NCI-H1436 treated with DMSO at 0.1 percent for 48 hours (cell line): Measurements from ENCODE around the gene PTER.

ENCODE experiments used
- DNase-seq: peaks from one replicate; lab custom pipeline; 2025; lab: John Stamatoyannopoulos, UW

Gene PTER

DNA sequence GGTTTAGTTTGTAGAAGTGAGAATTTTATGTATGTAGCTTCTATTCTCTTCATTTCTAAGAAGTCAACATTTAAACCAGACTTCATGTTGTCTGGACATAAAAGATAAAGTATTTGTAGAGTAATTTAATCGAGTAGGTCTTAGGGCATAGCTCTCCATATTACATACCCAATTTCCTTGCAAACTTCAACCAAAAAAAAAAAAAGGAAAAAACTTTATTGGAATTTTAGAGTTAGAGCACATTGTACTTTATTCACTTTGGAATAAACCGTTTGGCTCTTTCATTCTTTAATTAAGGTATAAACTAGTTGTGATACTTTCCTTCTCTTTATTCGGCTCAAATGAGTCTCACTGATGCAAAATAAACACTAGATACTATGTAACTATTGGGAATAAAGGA is 36.0 kb downstream of the PTER start:
- no peak for DNase-seq

DNA sequence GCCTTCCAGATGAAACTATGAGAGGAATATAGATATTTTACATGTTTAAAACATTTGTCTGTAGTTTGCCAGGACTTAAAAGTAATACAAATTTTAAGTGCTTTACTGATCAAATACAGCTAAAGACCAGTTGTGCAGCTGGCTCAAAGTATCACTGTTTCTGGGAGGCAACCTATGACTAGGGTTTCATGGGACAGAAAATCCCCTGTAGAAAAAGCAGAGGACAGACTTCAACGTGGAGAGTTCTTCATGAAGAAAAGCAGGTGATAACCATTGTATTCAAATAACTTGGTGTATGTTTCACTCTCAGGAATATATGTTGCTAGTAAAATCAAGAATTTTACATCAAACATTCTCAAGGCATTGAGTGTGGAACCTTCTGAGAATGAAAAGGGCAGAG is 40.9 kb downstream of the PTER start:
- DNase-seq = no peak

DNA sequence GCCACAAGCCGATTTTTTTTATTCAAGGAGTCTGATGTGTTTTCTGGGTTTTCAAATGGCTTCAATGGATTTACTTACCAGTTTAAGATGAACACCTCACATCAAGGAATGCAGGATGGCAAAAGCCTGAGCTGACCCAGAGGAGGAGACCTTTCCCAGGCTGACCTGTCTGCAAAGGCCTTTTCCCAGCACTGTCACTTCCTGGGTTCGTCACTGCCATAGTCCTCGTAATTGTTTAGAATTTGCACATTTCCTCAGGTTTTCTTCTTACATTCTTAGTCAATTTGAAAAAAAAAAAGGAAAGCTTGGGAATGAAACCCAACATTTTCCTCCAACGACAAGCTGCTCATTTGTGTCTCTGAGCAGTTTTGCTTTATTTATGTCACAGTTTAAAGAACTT is 42.0 kb downstream of the PTER start:
- DNase-seq = no peak

DNA sequence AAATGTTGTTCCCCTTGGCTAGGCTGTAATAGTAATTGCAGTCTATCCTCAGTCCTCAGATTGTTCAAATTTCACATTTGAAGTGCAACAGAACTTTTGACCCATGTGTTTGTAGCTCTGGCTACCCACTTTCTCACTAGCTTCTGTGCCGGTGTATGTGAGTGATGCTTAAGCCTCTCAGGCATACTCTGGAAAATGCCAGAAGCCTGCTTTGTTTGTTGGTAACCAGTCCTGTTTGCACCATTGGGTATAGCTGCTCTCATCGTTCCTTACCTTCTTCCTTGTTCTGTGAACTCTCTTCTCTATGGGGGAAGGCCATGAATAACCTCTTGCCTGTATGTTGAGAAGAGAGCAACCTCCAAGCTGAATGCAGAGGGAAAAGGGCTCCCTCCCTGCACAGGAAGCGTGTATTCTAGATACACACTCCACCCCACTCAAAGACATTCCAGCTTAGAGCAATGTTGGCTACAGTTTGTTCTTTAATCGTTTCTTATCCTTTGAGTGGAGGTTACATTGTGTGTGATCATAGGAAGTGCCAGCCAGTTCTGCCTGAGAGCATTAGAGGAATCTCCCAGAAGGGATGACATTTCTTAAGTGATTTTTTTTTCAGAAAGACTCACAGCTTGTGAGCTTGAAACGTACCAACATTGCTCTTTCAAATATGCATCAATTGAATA is 44.4 kb downstream of the PTER start:
- DNase-seq = no peak

- DNase-seq = no peak
Measured at GRCh38 chr10:16483241-16483917, 46.6 kb downstream of the PTER start.

- no peak for DNase-seq
Measured at GRCh38 chr10:16490511-16490910, 53.7 kb downstream of the PTER start.

DNA sequence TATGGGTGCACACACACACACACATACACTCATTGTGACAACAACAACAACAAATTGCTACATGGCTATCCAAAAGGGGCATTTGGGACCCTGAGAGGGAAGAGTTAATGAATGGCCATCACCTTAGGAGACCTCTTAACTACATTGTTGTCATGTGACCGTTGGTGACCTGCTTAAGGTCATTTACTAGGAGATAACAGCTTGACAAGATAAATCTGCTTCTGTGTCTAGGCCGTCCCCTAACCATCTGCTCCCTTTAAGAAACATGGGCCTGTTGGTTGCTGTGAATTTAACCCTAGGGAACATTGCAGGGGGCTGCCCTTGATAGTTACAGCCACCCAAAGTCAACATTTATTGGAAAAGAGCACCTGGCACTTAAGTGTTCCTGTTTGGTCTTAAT is 55.1 kb downstream of the PTER start:
- DNase-seq = peak; percentile 52

DNA sequence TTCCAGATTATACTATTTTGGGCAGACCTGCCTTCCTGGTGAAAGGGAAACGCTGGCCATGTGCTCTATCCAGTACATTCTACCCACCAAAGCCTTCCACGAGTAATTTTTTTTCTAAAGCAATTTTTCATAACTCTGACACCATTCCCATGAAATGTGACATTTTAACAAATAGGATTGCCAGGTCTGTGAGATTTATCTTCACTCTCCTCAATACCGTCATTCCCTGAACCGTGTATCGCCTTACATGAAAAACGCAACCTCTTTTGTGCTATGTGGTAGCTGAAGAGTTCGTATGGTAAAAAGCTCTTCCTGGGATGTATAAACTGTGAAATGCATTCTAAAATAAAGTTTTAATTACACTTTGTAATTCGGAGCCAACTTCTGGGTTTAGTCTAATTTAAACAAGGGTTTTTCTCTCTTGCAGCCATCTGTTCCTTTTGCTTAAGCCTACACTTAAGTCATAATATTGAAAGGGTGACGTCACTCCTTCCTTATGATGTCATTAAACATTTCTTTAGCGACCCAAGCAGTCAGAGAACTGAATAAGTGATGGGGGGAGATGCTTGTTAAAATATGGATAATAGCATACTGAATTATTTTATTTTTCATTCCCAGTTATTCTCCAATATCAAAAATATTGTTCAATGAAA is 57.2 kb downstream of the PTER start:
- no peak for DNase-seq

DNA sequence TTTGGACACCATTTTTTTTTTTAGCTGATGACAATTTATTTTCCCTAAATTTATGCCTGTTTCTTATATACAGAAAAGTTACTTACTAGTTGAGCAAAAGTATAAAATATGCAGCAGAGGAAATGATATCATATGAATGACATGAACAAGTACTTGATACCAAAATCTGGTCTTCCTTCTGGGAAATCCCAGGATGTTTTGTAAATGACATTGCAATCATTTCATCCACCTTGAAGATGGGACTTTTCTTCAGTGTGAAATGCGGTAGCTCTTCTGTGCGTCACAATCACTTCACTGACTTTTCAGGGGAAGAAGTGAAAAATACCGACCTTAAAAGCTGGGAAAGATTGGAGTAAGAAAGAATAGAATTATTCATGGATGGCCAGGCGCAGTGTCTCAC is 61.1 kb downstream of the PTER start:
- no peak for DNase-seq

DNA sequence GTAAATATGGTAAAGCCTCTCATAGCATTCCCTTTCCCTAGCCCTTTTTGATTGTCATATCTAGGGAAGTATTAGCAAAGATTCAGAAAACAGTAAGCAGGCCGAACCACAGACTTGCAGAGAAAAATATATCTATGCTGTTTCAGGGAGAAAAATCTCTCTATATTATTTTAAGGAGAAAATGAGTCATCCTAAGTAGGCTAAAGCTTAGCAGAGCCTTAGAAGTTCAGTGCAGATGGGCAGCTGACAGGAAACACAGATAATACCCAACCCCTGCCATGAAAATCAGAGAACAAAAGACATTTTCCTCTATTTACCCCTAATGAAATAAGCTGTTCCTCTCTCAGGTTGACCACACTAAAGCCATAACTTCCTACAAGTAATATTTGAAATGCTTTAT is 68.4 kb downstream of the PTER start:
- no peak for DNase-seq

DNA sequence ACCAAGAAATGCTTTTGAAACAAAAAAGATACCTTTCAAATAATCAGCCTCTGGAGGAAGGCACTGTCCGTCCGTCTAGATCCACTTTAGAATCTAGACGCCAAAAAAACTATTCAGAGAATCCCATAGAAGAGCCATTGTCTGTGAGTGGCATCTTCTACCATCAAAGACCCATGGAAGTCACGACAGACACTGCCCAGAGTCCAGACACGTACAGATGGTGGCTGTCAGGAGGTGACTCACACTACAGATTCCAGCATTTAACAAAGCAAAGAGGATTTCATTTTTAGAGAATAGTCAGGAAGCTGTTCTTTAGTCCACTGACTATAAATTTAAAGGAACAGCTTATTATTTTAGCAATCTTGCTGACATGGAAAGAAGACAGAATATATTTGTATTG is 73.2 kb downstream of the PTER start:
- no peak for DNase-seq

GRCh38 chr10:16510843-16511242 is 74.0 kb downstream of the PTER start:
- DNase-seq = no peak

- no peak for DNase-seq
Measured at GRCh38 chr10:16518822-16519221, 82.0 kb downstream of the PTER start.

- no peak for DNase-seq
Measured at GRCh38 chr10:16519250-16519907, 82.6 kb downstream of the PTER start.

DNA sequence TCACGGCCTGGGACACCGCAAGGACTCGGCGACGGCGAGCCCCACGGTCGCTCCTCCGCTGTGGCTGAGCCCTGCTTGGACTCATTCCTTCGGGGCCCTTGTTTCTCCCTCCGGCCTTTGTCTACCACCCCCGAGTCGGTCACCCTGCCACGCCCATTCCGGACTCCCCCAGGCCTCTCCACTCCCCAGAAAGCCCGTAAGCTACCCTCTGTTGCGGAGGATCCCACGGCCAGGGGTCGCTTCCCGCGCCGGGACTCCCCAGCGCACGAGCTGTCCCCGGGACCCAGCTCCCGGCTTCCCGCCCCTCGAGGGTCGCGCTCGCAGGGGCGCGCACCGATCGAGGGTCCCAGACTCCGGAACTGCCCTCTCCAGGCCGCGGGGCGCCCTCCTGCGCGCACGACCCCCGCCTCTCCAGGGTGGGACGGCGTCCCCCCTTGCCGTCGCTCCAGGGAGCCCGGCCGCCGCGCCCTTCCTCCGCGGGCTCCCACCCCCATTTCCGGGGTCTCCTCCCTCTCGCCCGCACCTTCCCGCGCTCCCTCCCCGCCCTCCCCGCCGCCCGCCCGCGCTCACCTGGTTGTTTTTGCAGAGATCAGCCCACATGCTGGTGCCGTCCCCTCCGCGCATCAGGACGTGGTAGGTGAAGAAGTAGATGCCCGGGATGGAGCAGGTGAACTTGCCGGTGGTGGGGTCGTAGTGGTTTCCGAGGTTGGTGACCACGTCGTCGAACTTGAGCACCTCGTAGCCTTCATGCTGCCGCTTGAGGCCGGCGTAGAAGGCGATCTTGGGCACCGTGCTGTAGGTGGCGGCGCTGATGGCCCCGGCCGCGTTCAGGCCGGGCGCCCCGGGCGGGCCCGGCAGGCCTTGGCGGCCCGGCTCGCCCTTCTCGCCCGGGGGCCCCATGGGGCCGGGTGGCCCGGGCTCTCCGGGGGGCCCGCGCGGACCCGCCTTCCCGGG is 83.4 kb downstream of the PTER start:
- no peak for DNase-seq

GRCh38 chr10:16520900-16521299 is 84.1 kb downstream of the PTER start:
- no peak for DNase-seq

DNA sequence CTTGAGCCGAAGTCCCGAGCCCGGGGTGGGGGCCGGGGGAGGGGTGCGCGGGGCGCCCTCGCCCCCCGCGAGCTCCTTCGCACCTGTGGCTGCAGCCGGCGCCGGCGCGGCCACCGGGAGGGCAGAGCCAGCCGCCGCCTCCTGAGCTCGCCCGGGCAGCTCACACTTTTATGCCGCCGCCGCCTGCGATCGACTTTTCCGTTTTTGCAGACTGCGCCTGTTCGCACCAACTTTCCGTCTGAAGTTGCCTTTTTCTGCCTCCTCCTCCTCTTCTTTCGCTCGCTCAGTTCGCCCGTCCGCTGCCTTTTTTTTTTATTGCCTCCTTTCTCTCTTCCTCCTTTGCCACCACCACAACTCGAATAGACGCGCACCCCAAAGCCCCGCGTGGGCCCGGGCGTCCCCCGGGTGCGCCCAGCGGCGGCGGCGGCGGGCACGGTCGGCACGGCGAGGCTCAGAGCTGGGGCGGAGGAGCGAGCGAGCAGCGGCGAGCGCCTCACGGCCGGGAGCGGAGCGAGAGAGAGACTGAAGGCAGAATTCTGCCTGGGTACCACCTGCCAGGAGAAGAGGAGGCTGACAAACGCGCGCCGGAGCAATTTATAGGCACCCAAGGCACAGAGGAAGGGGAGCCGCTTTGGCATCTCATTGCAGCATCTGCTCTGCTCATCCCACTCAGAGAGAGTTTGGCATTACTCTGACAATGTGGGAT is 84.7 kb downstream of the PTER start, which contains the start of gene C1QL3:
TSS of gene C1QL3 (minus strand) at position 569 of the 706 bp plus-strand sequence. CDS start 814 bp downstream, outside the sequence.
- DNase-seq = no peak

DNA sequence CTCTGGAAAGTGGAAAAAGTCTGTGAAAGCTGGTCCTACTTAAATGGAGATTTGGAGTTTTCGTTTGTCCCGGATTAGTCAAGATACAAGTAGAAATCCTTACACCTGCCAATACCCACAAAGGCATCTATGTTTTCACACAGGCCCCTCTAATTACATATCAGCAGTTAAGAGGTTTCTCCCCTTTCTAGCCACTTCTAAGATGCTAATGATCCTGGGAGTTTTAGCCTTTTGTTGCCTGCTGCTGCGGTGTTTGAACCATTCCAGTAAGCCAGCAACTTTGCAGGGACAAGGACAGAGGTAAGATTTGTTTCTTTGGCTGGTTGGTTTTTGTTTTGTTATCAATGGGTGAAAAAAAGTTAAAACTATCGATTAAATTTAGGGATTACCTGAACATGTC is 90.6 kb downstream of the PTER start:
- DNase-seq = no peak

DNA sequence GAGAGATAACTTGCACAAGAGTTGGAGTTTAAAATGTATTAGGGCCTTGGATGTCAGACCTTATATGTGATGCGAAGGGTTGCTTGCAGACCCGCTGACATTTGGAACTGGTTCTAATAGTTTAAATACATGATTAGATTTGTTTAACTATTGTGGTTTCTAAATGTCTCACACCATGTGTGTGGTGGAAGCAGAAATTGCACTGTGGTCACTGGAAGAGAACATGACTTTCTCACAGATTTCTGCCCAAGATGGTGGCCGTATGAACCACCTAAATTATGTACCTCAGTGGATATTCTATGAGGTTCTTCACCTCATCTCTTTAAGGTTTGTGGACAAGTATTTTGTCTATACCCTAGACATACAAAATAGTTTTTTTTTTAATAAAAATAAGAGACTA is 93.0 kb downstream of the PTER start:
- DNase-seq = no peak

GRCh38 chr10:16536155-16536554 is 99.3 kb downstream of the PTER start:
- no peak for DNase-seq

- no peak for DNase-seq
Measured at GRCh38 chr10:16544099-16544498, 107.3 kb downstream of the PTER start.
